GM21723 (cell line): ENCODE measurements around the gene NUDT15.
A peak's percentile ranks its signal among the peaks of the same experiment; 100 is the strongest.
"Not testable (repeated sequence)": the region's sequence is repeated elsewhere in the genome, so short reads cannot be mapped to it uniquely, and the experiment has no call there.

Experiments used
- ATAC-seq: cut with Tn5 transposase; IDR thresholded peaks from one replicate; pipeline ENCODE4 v1.9.1; 2021; ENCODE audit warnings: mild to moderate bottlenecking, moderate library complexity; ENCODE audit not compliant: unreplicated experiment

Gene NUDT15

DNA sequence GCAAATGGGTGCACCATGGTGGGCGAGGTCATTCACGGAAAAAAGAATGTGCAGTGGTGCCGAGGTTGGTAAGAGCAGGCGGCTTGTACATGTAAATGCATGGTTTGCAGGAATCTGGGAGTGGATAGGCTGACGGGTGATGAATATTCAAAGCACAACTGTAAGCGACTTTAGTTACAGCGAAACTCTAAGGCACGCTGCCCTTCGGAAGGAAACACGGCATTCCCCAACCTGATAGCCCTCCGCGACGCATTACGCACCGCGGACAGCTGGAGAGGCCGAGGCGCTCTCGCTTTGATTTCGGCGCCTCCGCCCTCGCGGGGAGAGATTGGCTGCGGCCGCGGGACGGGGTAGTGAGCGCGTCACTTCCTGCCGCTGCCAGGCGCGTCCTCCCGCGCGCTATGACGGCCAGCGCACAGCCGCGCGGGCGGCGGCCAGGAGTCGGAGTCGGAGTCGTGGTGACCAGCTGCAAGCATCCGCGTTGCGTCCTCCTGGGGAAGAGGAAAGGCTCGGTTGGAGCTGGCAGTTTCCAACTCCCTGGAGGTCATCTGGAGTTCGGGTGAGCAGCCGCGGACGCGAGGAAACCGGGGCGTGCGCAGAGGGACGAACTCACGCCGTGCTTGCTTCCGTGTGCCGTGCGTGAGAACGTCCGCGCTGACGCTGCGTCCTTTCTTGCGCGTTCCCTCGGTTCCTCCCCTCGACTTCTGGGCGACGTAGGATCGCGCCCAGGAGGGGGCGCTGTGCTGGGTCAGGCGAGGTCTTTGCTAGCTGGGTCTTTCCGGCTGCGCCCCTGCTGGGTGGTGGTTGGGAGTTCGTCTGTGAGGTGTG lies at the start of gene NUDT15:
Gene NUDT15, plus strand, starts transcription at position 381 of the 828 bp plus-strand sequence. Its CDS starts 21 bp downstream, at position 402.
- ATAC-seq = peak; percentile 96

DNA sequence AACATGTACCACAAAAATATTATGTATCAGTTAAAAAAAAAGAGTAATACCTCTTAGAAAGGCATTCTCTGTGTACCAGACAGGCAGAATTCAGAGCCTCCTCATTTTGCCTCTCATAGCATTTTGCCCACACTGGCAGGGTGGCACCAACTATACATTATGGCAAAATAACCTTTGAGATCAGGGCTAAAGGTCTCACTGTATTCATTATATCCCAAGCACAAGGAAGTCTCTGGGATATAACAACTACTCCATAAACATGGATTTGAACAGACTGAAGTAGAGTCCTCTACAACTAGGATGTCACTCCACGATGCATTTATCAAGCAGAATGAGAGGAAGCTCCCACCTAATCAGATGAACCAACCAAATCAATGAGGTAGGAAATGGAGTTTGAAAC lies 47.1 kb upstream of the NUDT15 start:
- no peak for ATAC-seq

GRCh38 chr13:47990920-47991466 lies 46.5 kb upstream of the NUDT15 start:
- ATAC-seq = no peak

GRCh38 chr13:47991859-47992258 lies 45.7 kb upstream of the NUDT15 start:
- ATAC-seq = no peak

GRCh38 chr13:47997384-47997783 lies 40.1 kb upstream of the NUDT15 start:
- ATAC-seq = no peak

DNA sequence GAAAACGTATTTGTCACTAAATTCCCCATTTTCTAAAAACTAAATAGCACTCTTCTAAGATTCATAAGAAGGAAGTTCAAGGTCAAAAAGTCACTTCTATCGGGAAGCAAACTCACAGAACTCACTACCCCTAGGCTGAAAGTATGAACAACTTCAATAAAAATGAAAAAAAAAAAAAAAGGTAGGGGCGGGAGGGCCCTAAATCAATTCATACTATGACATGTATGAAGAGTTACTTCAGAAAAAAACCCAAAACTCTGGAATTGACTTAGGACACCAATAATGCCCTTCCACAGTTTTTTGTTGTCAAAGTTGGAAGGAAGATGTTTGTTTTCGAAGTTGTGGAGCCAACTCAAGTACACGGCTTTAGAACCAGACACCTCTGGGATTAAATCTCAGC lies 37.6 kb upstream of the NUDT15 start:
- ATAC-seq = no peak

GRCh38 chr13:48000559-48001113 lies 36.9 kb upstream of the NUDT15 start:
- peak; percentile 42 for ATAC-seq

- ATAC-seq = peak; percentile 98
These were observed 36.2 kb upstream of the NUDT15 start, which contains the start of gene SUCLA2 for GRCh38 chr13:48001114-48001881. Gene SUCLA2 (minus strand): TSS chr13:48001273. CDS start chr13:48001269, 4 bp downstream.

DNA sequence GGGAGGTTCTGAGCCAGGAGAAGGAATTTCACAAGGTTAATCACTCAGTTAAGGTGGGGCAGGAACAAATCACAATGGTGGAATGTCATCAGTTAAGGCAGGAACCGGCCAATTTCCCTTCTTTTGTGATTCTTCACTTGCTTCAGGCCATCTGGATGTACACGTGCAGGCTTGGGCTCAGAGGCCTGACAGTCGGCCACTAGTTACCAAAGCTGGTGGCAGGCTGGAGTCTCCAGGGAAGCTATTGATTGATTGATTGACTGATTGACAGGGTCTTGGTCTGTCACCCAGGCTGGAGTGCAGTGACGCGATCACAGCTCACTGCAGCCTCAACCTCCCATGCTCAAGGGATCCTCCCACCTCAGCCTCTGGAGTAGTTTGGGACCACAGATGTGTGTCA lies 35.5 kb upstream of the NUDT15 start:
- ATAC-seq = not testable (repeated sequence)

DNA sequence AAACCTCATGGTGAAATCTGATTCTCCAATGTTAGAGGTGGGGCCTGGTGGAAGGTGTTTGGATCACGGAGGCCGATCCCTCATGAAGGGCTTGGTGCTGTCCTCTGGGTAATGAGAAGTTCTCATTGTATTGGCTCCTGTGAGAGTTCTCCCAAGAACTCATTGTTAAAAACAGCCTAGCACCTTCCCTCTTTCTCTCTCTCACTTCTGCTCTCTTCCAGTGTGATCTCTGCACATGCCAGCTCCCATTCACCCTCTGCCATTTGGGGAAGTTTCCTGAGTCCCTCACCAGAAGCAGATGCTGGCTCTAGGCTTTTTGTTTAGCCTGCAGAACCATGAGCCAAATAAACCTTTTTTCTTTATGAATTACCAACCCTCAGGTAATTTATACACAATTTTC lies 33.3 kb upstream of the NUDT15 start:
- no peak for ATAC-seq

DNA sequence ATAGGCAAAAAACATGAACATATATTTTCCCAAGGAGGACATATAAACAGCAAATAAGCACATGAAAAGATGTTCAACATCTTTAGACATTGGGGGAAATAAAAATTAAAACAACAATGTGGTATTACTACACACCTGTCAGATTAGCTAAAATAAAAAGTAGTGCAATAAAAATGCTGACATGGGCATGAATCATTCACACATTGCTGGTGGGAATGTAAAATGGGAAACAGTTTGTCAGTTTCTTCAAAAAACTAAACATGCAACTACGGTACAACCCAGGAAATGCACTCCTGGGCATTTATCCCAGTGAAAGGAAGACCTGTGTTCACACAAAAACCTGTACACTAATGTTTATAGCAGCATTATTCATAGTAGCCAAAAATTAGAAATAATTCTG lies 31.1 kb upstream of the NUDT15 start:
- no peak for ATAC-seq

GRCh38 chr13:48009284-48009683 lies 28.2 kb upstream of the NUDT15 start:
- ATAC-seq = no peak

- no peak for ATAC-seq
These were observed 26.8 kb upstream of the NUDT15 start for GRCh38 chr13:48010698-48011097.

GRCh38 chr13:48012668-48013067 lies 24.9 kb upstream of the NUDT15 start:
- ATAC-seq = no peak

- no peak for ATAC-seq
These were observed 23.2 kb upstream of the NUDT15 start for GRCh38 chr13:48014359-48014758.

- no peak for ATAC-seq
These were observed 18.9 kb upstream of the NUDT15 start for GRCh38 chr13:48018637-48019036.

- no peak for ATAC-seq
These were observed 17.7 kb upstream of the NUDT15 start for GRCh38 chr13:48019796-48020195.

- ATAC-seq = no peak
These were observed 9.5 kb upstream of the NUDT15 start for GRCh38 chr13:48028066-48028465.

DNA sequence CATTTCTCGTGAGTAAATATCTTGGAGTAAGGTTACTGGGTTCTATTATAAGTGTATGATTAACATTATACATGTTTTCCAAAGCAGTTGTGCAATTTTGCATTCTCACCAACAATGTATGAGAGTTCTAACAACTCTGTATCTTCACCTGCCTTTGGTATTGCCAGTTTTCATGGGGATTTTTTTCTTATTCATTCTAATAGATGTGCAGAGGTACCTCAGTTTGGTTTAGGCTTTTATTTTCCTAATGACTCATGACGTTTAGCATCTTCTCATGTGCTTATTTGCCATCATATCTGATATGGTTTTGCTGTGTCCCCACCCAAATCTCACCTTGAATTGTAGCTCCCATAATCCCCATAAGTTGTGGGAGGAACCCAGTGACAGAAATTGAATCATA lies 7.7 kb upstream of the NUDT15 start:
- ATAC-seq = no peak

GRCh38 chr13:48038761-48039160 lies 1.2 kb downstream of the NUDT15 start:
- no peak for ATAC-seq

DNA sequence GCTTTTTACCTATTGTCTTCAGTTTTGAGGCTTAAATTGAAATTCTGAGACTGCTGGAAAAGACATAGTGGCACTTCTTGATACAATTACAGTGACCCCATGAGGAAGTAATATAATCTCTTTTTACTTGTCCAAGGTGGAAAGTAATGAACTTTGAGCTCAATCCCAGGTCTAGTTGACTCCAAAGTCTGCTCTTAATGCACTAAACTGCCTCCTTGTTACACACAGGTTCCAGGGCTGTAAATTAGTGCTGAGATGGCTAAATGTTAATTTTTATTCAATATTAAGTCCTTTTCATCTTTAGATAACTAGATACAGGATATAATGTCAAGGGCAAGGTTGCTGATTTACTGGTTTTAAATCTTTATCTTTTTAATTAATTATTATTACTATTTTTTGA lies 2.5 kb downstream of the NUDT15 start:
- ATAC-seq = no peak
